K562 (cell line): ENCODE results near the gene ASIC5. TPM values are rescaled to one million over a fixed set of nuclear protein-coding genes. Genes with fewer than 3 reads are reported as not detected.

Source experiments
- ELF1 ChIP-seq: fragments of 200-800 bp; sonication (Bioruptor generic); IDR thresholded peaks from 2 replicates; pipeline ENCODE4 v1.6.1; 2016; ENCODE audit warnings: missing genetic modification characterization, missing compliant biosample characterization
- EP300 ChIP-seq: IDR thresholded peaks from 2 replicates; pipeline ENCODE4 v1.6.1; 2012; ENCODE audit warnings: low read length, improper control_type of control experiment
- GATAD2B ChIP-seq: fragments of 450-650 bp; IDR thresholded peaks from 2 replicates; pipeline ENCODE4 v1.6.1; 2017; ENCODE audit warnings: mild to moderate bottlenecking, borderline replicate concordance
- HNRNPK ChIP-seq: fragments of 200-400 bp; formaldehyde crosslinking; IDR thresholded peaks from one replicate; pipeline ENCODE4 v1.6.1; 2018; ENCODE audit warnings: mild to moderate bottlenecking, low read depth, low read length; ENCODE audit not compliant: poor library complexity, severe bottlenecking
- MCM2 ChIP-seq: fragments of 450-650 bp; IDR thresholded peaks from 2 replicates; pipeline ENCODE4 v1.6.1; 2017; ENCODE audit warnings: low read depth, mild to moderate bottlenecking
- NFATC3 ChIP-seq: fragments of 450-650 bp; IDR thresholded peaks from 2 replicates; pipeline ENCODE4 v1.6.1; 2017; ENCODE audit warnings: mild to moderate bottlenecking
- NR2C2 ChIP-seq, 2 experiments: fragments of 200-800 bp in 1 of 2; sonication (Bioruptor generic) in 1 of 2; sonication (generic) in 1 of 2; formaldehyde crosslinking in 1 of 2; IDR thresholded peaks; 2 replicates each; pipeline versions ENCODE4 v1.6.1 to v1.8.0; 2016 to 2022; ENCODE audit warnings: mild to moderate bottlenecking in 1 of 2, missing compliant biosample characterization in 1 of 2, missing genetic modification characterization in 1 of 2, missing genetic modification reagents in 1 of 2
- ZNF212 ChIP-seq: fragments of 450-650 bp; formaldehyde crosslinking; IDR thresholded peaks from 2 replicates; pipeline ENCODE4 v1.4.0; 2020; ENCODE audit warnings: mild to moderate bottlenecking
- ZNF436 ChIP-seq: fragments of 250-450, 450-650 bp; sonication (Bioruptor Pico); formaldehyde crosslinking; IDR thresholded peaks from 2 replicates; pipeline ENCODE4 v1.7.0; 2020; ENCODE audit warnings: mild to moderate bottlenecking
- polyA plus RNA-seq, 8 experiments: library from polyadenylated mRNA; depleted of rRNA in 4 of 8; stranded (reverse) in 5 of 8; unstranded in 3 of 8; fragments of >200 nt; fragmentation: Nextera tagmentation in 2 of 8; fragmentation: Illumina TruSeq in 1 of 8; extraction: Ambion mirVana in 2 of 8; extraction: Trizol in 1 of 8; gene quantifications; 2 replicates each; pipeline versions ENCODE4 v1.2.1 to v1.2.3, GENCODE V29; 2011 to 2014; ENCODE audit warnings: inconsistent platforms in 1 of 8, missing spikeins in 1 of 8
- total RNA-seq, 7 experiments: library from RNA; depleted of rRNA in 6 of 7; stranded (reverse); fragments of >200 nt in 6 of 7; fragmentation: Illumina TruSeq in 2 of 7; extraction: Trizol in 2 of 7; gene quantifications; 2 replicates each; pipeline versions ENCODE4 v1.2.1 to v1.2.3, GENCODE V29; 2011 to 2021; ENCODE audit warnings: low replicate concordance in 1 of 7
- TF ChIP-seq, protein P1 (sequence below): sonication (generic); formaldehyde crosslinking; IDR thresholded peaks from 2 replicates; pipeline ENCODE4 v1.8.0; 2023; ENCODE audit warnings: missing genetic modification reagents, mild to moderate bottlenecking, borderline replicate concordance

Gene ASIC5
- total and polyA plus RNA-seq, 9 of the 15 experiments (the other 6 are each of a cell fraction or from before 2014, with no cell fraction given): not detected

DNA sequence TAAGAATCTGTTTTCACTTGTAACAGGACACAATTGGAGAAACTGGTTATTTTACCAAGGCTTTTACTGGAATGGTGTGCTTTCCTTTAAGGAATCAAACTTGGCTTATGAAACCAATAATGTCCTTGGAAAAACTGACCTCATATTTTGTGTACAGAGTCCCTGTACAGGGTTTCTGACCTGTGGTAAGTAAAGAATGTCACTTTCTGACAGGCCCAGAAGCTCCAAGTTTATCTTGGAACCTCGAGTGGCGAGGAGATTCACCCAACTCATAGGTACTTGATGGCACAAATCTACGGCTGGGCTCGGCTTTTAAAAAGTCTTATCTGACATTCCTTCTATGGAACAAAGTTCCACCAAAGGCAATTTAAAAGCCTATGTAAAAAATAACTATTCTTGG, 17.0 kb downstream of the ASIC5 start (continued):
- TF ChIP-seq, protein P1, sequence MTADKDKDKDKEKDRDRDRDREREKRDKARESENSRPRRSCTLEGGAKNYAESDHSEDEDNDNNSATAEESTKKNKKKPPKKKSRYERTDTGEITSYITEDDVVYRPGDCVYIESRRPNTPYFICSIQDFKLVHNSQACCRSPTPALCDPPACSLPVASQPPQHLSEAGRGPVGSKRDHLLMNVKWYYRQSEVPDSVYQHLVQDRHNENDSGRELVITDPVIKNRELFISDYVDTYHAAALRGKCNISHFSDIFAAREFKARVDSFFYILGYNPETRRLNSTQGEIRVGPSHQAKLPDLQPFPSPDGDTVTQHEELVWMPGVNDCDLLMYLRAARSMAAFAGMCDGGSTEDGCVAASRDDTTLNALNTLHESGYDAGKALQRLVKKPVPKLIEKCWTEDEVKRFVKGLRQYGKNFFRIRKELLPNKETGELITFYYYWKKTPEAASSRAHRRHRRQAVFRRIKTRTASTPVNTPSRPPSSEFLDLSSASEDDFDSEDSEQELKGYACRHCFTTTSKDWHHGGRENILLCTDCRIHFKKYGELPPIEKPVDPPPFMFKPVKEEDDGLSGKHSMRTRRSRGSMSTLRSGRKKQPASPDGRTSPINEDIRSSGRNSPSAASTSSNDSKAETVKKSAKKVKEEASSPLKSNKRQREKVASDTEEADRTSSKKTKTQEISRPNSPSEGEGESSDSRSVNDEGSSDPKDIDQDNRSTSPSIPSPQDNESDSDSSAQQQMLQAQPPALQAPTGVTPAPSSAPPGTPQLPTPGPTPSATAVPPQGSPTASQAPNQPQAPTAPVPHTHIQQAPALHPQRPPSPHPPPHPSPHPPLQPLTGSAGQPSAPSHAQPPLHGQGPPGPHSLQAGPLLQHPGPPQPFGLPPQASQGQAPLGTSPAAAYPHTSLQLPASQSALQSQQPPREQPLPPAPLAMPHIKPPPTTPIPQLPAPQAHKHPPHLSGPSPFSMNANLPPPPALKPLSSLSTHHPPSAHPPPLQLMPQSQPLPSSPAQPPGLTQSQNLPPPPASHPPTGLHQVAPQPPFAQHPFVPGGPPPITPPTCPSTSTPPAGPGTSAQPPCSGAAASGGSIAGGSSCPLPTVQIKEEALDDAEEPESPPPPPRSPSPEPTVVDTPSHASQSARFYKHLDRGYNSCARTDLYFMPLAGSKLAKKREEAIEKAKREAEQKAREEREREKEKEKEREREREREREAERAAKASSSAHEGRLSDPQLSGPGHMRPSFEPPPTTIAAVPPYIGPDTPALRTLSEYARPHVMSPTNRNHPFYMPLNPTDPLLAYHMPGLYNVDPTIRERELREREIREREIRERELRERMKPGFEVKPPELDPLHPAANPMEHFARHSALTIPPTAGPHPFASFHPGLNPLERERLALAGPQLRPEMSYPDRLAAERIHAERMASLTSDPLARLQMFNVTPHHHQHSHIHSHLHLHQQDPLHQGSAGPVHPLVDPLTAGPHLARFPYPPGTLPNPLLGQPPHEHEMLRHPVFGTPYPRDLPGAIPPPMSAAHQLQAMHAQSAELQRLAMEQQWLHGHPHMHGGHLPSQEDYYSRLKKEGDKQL (CRISPR knock-in tag): no peak
- TF ChIP-seq NR2C2 (CRISPR knock-in tag; IDR thresholded peaks at IDR 0.05) (no peak), NR2C2 (tag; IDR thresholded peaks at IDR 0.05) (no peak), ELF1 (tag) (no peak), EP300 (no peak), ZNF212 (no peak), HNRNPK (no peak), NFATC3 (no peak), ZNF436 (no peak), MCM2 (no peak), GATAD2B (no peak)
